ENCODE results near the gene LIMK2.
"Not testable (repeated sequence)": the region's sequence is repeated elsewhere in the genome, so short reads cannot be mapped to it uniquely, and the experiment has no call there.

LIMK2 gene

GRCh38 chr22:31224691-31225090 lies 12.6 kb downstream of the LIMK2 start:
- Mint-ChIP-seq H3K36me3 (ENCODE audit: low read depth) (peaks cover 45% of the 10 kb centered on the region), H3K4me1 (ENCODE audit: low read depth) (peaks cover 30% of the 10 kb centered on the region)
- H3K27ac Mint-ChIP-seq, H3K4me3 Mint-ChIP-seq, H3K9me3 Mint-ChIP-seq, H3K27me3 Mint-ChIP-seq, DNase-seq: not testable (repeated sequence)

- Mint-ChIP-seq H3K4me3 (no peak overlapping the region), H3K9me3 (no peaks in the 10 kb centered on the region), H3K4me1 (ENCODE audit: low read depth) (peaks cover 42% of the 10 kb centered on the region), H3K36me3 (ENCODE audit: low read depth) (peaks cover 45% of the 10 kb centered on the region), H3K27me3 (no peaks in the 10 kb centered on the region), H3K27ac (peak overlapping the region; percentile 53)
- DNase-seq = no peak
These were observed 15.1 kb downstream of the LIMK2 start for GRCh38 chr22:31227186-31227585.

- Mint-ChIP-seq H3K36me3 (ENCODE audit: low read depth) (peaks cover 56% of the 10 kb centered on the region), H3K27me3 (no peaks in the 10 kb centered on the region), H3K4me3 (peak overlapping the region; percentile 23), H3K9me3 (no peaks in the 10 kb centered on the region), H3K4me1 (ENCODE audit: low read depth) (peaks cover 31% of the 10 kb centered on the region), H3K27ac (peak overlapping the region; percentile 90)
- DNase-seq = no peak
These were observed 17.4 kb downstream of the LIMK2 start for GRCh38 chr22:31229402-31230079.

- H3K9me3 Mint-ChIP-seq = no peaks in the 10 kb centered on the region
- H3K27ac Mint-ChIP-seq = peak overlapping the region; percentile 90
- no peak for DNase-seq
- H3K36me3 Mint-ChIP-seq (ENCODE audit: low read depth) = peaks cover 62% of the 10 kb centered on the region
- no peaks in the 10 kb centered on the region for H3K27me3 Mint-ChIP-seq
- H3K4me3 Mint-ChIP-seq = peak overlapping the region; percentile 23
- peaks cover 36% of the 10 kb centered on the region for H3K4me1 Mint-ChIP-seq (ENCODE audit: low read depth)
These were observed 18.2 kb downstream of the LIMK2 start for GRCh38 chr22:31230155-31230870.

GRCh38 chr22:31230871-31231621 lies 18.9 kb downstream of the LIMK2 start:
- H3K4me1 Mint-ChIP-seq (ENCODE audit: low read depth) = peaks cover 36% of the 10 kb centered on the region
- peak; percentile 51 for DNase-seq
- peaks cover 65% of the 10 kb centered on the region for H3K36me3 Mint-ChIP-seq (ENCODE audit: low read depth)
- no peaks in the 10 kb centered on the region for H3K27me3 Mint-ChIP-seq
- H3K9me3 Mint-ChIP-seq = no peaks in the 10 kb centered on the region
- no peak overlapping the region for H3K4me3 Mint-ChIP-seq
- H3K27ac Mint-ChIP-seq = peak overlapping the region; percentile 90

GRCh38 chr22:31233001-31233400 lies 20.9 kb downstream of the LIMK2 start:
- H3K4me3 Mint-ChIP-seq = no peak overlapping the region
- DNase-seq = no peak

GRCh38 chr22:31235081-31235480 lies 23.0 kb downstream of the LIMK2 start:
- no peaks in the 10 kb centered on the region for H3K9me3 Mint-ChIP-seq
- H3K27me3 Mint-ChIP-seq = no peaks in the 10 kb centered on the region
- H3K4me1 Mint-ChIP-seq (ENCODE audit: low read depth) = peaks cover 31% of the 10 kb centered on the region
- DNase-seq = no peak
- H3K36me3 Mint-ChIP-seq (ENCODE audit: low read depth) = peaks cover 33% of the 10 kb centered on the region
- no peak overlapping the region for H3K27ac Mint-ChIP-seq
- H3K4me3 Mint-ChIP-seq = no peak overlapping the region

More at GRCh38 chr22:31233001-31233400, 20.9 kb downstream of the LIMK2 start:
- peaks cover 47% of the 10 kb centered on the region for H3K36me3 Mint-ChIP-seq (ENCODE audit: low read depth)
- H3K4me1 Mint-ChIP-seq (ENCODE audit: low read depth) = peaks cover 36% of the 10 kb centered on the region
- no peak overlapping the region for H3K27ac Mint-ChIP-seq
- no peaks in the 10 kb centered on the region for H3K27me3 Mint-ChIP-seq
- H3K9me3 Mint-ChIP-seq = no peaks in the 10 kb centered on the region

GRCh38 chr22:31236044-31236443 lies 23.9 kb downstream of the LIMK2 start:
- not testable (repeated sequence) for H3K27me3 Mint-ChIP-seq, H3K9me3 Mint-ChIP-seq, H3K4me3 Mint-ChIP-seq, DNase-seq, H3K27ac Mint-ChIP-seq
- peaks cover 35% of the 10 kb centered on the region for H3K36me3 Mint-ChIP-seq (ENCODE audit: low read depth)
- H3K4me1 Mint-ChIP-seq (ENCODE audit: low read depth) = peaks cover 24% of the 10 kb centered on the region

- no peaks in the 10 kb centered on the region for H3K27me3 Mint-ChIP-seq
- DNase-seq = no peak
- no peak overlapping the region for H3K27ac Mint-ChIP-seq
- H3K4me3 Mint-ChIP-seq = no peak overlapping the region
- H3K36me3 Mint-ChIP-seq (ENCODE audit: low read depth) = peaks cover 35% of the 10 kb centered on the region
- H3K9me3 Mint-ChIP-seq = no peaks in the 10 kb centered on the region
- peaks cover 20% of the 10 kb centered on the region for H3K4me1 Mint-ChIP-seq (ENCODE audit: low read depth)
These were observed 26.0 kb downstream of the LIMK2 start for GRCh38 chr22:31238057-31238456.

GRCh38 chr22:31239771-31240370 lies 27.8 kb downstream of the LIMK2 start:
- no peak for DNase-seq
- no peaks in the 10 kb centered on the region for H3K9me3 Mint-ChIP-seq
- H3K4me3 Mint-ChIP-seq = no peak overlapping the region
- H3K27me3 Mint-ChIP-seq = no peaks in the 10 kb centered on the region
- peak overlapping the region; percentile 55 for H3K27ac Mint-ChIP-seq
- H3K4me1 Mint-ChIP-seq (ENCODE audit: low read depth) = peaks cover 17% of the 10 kb centered on the region
- H3K36me3 Mint-ChIP-seq (ENCODE audit: low read depth) = peaks cover 30% of the 10 kb centered on the region

GRCh38 chr22:31241200-31241599 lies 29.1 kb downstream of the LIMK2 start:
- no peak overlapping the region for H3K27ac Mint-ChIP-seq

GRCh38 chr22:31241936-31242335 lies 29.8 kb downstream of the LIMK2 start:
- Mint-ChIP-seq H3K4me3 (no peak overlapping the region), H3K36me3 (ENCODE audit: low read depth) (peaks cover 20% of the 10 kb centered on the region), H3K27ac (no peak overlapping the region), H3K27me3 (no peaks in the 10 kb centered on the region), H3K4me1 (ENCODE audit: low read depth) (peaks cover 20% of the 10 kb centered on the region), H3K9me3 (no peaks in the 10 kb centered on the region)
- DNase-seq = no peak

More at GRCh38 chr22:31241200-31241599, 29.1 kb downstream of the LIMK2 start:
- no peak overlapping the region for H3K4me3 Mint-ChIP-seq
- no peak for DNase-seq
- peaks cover 17% of the 10 kb centered on the region for H3K4me1 Mint-ChIP-seq (ENCODE audit: low read depth)
- no peaks in the 10 kb centered on the region for H3K9me3 Mint-ChIP-seq
- H3K36me3 Mint-ChIP-seq (ENCODE audit: low read depth) = peaks cover 20% of the 10 kb centered on the region
- H3K27me3 Mint-ChIP-seq = no peaks in the 10 kb centered on the region

- H3K27me3 Mint-ChIP-seq = no peaks in the 10 kb centered on the region
These were observed 31.4 kb downstream of the LIMK2 start for GRCh38 chr22:31243339-31244045.

More at GRCh38 chr22:31243339-31244045, 31.4 kb downstream of the LIMK2 start:
- no peak for DNase-seq
- H3K4me3 Mint-ChIP-seq = no peak overlapping the region
- peaks cover 31% of the 10 kb centered on the region for H3K4me1 Mint-ChIP-seq (ENCODE audit: low read depth)
- no peaks in the 10 kb centered on the region for H3K9me3 Mint-ChIP-seq
- H3K27ac Mint-ChIP-seq = no peak overlapping the region
- peaks cover 24% of the 10 kb centered on the region for H3K36me3 Mint-ChIP-seq (ENCODE audit: low read depth)
